Esophagus mucosa (tissue), 1 donor: Measurements from ENCODE around the gene KRT23. TPM values are rescaled to one million over a fixed set of nuclear protein-coding genes. Genes with fewer than 3 reads are reported as not detected.
"Not testable (repeated sequence)": the region's sequence is repeated elsewhere in the genome, so short reads cannot be mapped to it uniquely, and the experiment has no call there.

Source experiments
- ATAC-seq: fragments of 200-7000 bp; cut with Tn5 transposase; one replicate; pipeline ENCODE4 v1.9.1; 2020
- total RNA-seq: library from RNA; stranded (reverse); gene quantifications from one replicate; pipeline ENCODE4 v1.2.4, GENCODE V29; 2023
- donor health status: DM: yes; HTN: yes; CAD: no.

KRT23 gene
- total RNA-seq, 1 donor from 2014 or later, result 3.1 TPM

GRCh38 chr17:40950176-40950575 is 12.7 kb upstream of the KRT23 start:
- no peak for ATAC-seq

GRCh38 chr17:40949418-40949817 is 12.0 kb upstream of the KRT23 start:
- ATAC-seq, result no peak

GRCh38 chr17:40947929-40948328 is 10.5 kb upstream of the KRT23 start:
- no peak for ATAC-seq

- ATAC-seq, result no peak
Observed at GRCh38 chr17:40945414-40945813, 8.0 kb upstream of the KRT23 start.

GRCh38 chr17:40944531-40944930 is 7.1 kb upstream of the KRT23 start:
- ATAC-seq, result no peak

DNA sequence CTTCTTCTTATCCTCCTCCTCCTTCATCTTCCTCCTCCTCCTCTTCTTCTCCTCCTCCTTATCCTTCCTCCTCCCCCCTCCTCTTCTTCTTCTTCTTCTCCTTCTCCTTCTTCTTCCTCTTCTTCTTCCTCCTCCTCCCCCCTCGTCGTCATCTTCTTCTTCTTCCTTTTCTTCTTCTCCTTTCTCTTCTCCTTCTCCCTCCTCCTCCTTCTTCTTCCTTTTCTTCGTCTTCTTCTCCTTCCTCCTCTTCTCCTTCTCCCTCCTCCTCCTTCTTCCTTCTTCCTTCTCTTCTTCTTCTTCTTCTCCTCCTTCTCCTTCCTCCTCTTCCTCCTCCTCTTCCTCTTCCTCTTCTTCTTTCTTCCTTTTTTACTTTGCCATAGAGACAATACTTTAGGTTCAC is 5.1 kb upstream of the KRT23 start:
- no peak for ATAC-seq

GRCh38 chr17:40940266-40940665 is 2.8 kb upstream of the KRT23 start:
- no peak for ATAC-seq

DNA sequence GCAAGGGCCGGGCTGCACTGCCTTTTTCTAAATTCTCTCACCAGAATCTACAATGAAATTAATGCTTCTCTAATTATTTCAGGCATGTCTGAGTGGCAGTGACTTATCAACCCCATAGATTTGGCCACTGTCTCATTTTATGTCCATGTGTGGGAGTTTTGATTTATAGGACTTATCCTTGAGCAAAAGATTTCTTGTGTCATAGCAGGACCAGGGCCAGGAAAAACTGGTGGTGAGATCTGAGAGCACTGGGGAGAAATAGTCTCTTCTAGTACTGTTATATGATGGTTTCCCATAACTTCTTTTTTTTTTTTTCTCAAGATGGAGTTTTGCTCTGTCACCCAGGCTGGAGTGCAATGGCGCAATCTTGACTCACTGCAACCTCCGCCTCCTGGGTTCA is 1.5 kb upstream of the KRT23 start:
- ATAC-seq, result no peak

DNA sequence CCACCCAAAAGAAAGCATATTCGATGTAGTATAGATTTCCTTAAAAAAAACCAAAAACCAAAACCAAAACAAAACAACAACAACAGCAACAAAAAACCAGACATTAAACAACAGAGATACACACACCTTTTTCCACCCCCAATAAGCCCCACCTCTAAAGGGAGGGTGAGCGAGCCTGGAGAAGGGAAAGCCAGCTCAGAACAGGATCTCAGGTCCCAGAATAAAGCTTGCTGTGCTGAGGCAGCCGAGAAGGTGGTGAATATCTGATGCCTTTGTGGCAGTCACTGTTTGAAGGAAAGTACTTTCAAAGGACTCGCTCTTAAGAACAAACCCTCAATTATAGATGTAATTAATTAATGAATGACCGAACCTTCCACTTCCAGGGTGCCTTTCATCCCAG is 470 bp downstream of the KRT23 start:
- peak; percentile 39 for ATAC-seq

DNA sequence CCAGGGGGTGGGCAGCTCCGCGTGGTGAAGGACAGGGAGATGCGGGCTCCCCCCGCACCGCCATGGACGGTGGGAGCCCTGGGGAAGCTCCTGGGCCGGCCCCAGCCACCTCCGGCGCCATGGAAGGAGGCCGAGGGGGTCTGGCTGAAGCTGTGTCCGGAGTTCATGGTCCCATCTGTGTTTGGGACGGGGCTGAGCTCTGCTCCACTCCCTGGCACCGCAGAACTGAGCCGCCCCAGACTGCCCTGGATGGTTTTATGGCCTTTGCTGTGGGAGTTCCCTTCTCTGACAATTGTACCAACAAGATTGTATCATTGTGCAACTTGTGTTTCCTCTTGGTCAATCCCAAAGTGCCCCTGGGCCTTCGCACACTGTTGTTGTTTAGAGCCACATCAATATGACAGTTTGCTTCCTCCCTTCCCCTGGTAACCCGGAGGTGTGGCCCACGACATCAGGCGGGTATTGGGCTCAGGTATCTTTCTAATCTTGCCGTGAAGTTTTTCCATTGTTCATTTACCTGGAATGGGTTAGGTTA is 942 bp downstream of the KRT23 start:
- peak; percentile 53 for ATAC-seq

DNA sequence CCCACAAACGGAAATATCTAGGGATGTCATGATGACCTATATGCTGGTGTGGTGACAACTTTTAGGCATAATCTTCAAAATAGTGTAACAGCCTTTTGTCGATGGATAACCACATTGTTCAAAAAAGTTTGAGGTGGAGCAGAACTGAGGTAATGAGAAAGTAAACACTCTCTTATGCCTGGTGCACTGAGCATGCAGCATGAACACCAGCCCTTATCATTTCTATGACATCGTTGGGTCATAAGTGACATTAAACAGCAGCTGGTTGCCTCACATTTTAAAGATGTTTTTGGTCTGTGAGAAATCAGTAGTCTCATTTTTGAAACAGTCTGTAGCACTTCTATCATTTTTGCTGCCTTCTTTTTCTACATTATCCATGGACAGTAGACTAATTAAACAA is 1.8 kb downstream of the KRT23 start:
- no peak for ATAC-seq

GRCh38 chr17:40932608-40933007 is 4.8 kb downstream of the KRT23 start:
- ATAC-seq, result no peak

DNA sequence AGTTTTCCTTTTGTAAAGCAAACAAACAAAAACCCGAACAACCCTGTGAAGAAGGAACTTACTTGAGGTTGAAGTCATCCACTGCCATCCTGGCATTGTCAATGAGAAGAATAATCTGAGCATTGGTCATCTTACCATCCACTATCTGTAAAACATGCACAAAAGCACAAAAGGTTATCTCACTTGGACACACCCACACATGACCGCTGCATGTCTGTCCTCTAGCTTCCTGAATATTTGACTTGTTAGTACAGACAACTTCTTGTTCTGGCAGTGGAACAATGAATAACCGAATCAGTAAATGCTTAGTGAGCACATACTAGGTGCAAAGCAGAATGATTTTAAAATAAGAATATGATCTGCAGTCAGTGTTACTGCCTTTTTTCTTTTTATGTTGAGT is 6.1 kb downstream of the KRT23 start:
- ATAC-seq, result peak; percentile 46

GRCh38 chr17:40926341-40926740 is 11.1 kb downstream of the KRT23 start:
- ATAC-seq, result no peak

GRCh38 chr17:40922239-40922638 is 15.2 kb downstream of the KRT23 start:
- ATAC-seq, result peak; percentile 87

GRCh38 chr17:40921026-40921425 is 16.4 kb downstream of the KRT23 start:
- no peak for ATAC-seq

GRCh38 chr17:40917116-40917515 is 20.3 kb downstream of the KRT23 start:
- ATAC-seq, result not testable (repeated sequence)

DNA sequence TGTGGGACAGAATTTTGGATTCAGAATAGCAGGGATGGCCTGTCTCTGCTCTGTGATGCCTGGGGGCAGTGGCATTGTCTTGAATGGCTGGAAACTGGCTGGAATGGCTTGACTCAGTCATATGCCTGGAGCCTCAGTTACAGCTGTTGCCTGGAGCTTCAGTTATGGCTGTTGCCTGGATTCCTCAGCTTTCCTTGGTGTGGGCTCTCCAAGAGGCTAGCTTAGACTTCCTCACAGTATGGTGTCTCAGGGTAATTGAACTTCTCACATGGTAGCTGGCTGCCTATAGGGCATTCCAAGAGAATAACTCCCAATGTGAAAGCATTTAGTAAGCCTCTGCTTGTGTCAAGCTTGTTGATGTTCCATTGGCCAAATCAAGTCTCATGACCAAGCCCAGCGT is 21.1 kb downstream of the KRT23 start:
- no peak for ATAC-seq

- peak; percentile 6 for ATAC-seq
Observed at GRCh38 chr17:40915721-40916256, 21.7 kb downstream of the KRT23 start.

DNA sequence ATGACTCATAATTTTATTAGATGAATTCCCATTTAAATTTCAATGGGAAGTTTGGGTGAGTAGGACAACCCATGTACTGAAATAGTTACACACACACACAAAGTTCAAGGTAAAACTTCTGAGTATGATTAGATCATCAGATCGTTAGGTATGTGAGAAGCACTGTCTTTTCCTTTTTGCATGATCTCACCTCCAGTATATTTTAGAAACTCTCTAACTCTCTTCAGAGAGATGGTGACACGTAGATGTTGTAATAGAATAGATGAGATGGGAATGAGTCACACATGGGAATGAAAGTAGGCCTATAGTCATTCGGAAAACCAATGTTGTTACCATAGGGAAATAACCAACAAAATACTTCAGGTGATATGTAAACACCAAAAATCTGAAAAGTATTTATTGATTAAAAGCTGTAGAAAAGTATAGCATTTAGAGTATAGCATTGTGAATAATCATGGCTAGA is 22.2 kb downstream of the KRT23 start:
- peak; percentile 92 for ATAC-seq

GRCh38 chr17:40914075-40914855 is 23.2 kb downstream of the KRT23 start:
- ATAC-seq, result peak; percentile 40

- ATAC-seq, result no peak
Observed at GRCh38 chr17:40912486-40913210, 24.8 kb downstream of the KRT23 start.

DNA sequence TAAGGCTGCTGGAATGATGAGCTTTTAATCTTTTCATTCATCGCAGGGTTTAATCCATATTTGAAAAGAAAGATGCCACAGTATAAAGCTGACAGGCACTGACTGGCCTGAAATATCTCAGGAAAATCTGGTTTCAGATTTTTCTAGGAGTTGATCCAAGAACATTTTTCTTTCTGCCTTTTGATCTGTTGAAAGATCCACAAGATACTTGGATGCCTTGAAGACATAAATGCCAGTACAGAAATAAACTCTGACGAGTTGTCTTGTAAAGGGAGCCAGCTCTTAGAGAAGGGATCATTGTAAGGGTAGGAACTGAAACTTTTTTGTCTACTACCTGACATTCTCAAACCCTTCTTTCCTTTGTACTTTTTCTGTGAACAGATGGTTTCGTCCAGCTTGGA is 27.0 kb downstream of the KRT23 start:
- peak; percentile 28 for ATAC-seq

- ATAC-seq, result peak; percentile 35
Observed at GRCh38 chr17:40909755-40910154, 27.7 kb downstream of the KRT23 start.
